Stimulated activated CD8-positive, alpha-beta memory T cell treated with anti-CD3 and anti-CD28 coated beads, Interleukin-7, amount 100 ng/mL, for 48 hours (primary cell): ENCODE measurements around the gene WDR82.

Experiments used
- DNase-seq, 2 donors: peaks; one replicate each; pipeline ENCODE4 v3.0.0-alpha.2; 2020; ENCODE audit warnings: low read depth in 1 of 2; ENCODE audit errors: extremely low read depth in 1 of 2

The WDR82 gene

DNA sequence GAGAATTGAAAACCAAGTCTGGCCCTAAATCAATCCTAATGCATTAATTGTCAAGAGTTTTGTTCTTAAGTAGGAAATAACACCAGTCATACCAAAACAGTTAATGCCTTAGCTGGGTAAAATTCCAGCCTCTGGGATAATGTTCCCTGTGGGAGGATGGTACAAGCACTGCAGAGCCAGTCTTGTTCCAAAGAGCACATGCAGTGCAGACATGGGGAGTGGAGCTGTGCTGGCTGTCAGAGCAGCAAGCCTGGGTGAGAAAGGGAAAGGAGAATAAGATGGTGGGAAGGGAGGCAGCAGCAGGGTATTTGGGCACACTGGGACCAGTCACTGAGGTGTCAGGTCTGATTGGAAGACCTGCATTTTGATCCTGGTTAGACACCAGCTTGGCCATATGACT is 68.4 kb downstream of the WDR82 start:
- DNase-seq = no peak

DNA sequence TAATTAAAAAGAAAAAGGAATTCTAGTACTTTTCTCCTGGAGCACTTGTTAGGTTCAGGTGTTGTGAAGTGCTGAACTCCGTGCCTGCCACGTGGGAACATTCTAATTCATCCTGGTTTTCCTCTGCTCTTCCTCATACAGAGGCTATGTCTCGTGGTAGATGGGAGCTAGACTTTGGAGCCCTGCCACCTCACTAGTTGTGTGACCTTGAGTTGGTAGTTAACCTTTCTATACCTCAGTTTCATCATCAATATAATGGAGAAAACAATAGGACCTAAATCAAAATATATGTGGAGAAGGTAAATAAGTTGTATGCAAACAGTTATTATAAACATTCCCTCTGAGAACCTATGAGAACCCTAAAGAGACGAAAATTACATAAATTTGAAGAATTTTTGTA is 69.9 kb downstream of the WDR82 start:
- no peak for DNase-seq

DNA sequence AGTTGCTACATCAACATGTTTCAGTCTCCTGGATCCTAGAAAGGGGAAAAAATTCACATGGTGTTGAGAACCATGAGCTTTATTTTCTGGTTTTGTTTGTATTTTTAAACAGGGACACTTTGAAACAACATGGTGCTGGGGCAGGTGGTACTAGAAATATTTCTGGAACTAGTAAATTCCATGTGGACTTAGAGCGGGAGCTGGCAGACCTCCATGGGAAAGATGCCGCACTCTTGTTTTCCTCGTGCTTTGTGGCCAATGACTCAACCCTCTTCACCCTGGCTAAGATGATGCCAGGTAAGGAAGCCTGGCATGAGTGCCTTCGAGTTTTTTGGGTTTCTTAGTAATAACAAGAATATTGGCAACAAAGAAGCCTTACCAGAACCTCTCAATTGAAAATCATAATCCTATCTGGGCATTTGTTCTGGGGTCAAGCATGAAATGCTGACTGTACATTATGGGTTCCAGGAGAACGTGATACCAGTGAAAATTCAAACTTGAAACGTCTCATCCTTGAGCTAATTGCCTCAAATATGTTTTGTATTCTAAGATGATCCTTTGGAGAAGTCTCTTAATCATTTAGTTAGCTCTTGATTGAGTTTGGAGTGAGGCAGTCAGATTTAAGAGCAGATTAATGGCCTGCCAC is 72.6 kb downstream of the WDR82 start:
- DNase-seq = no peak
